ENCODE data around the gene MLF2. TPM values are rescaled to one million over a fixed set of nuclear protein-coding genes. Genes with fewer than 3 reads are reported as not detected.

MLF2 gene
- total RNA-seq, 4 donors from 2014 or later, result 105 to 181 (median 165) TPM

- Histone ChIP-seq H3K36me3 (peaks cover 2 to 53% of the 10 kb centered on the region in 2 donors), H3K4me3 (peak overlapping the region; percentile 67 to 95 (median 92)), H3K9me3 (no peaks in the 10 kb centered on the region), H3K27me3 (no peaks in the 10 kb centered on the region), H3K4me1 (peaks cover 10 to 12% of the 10 kb centered on the region in 2 donors), H3K27ac (peak overlapping the region; percentile 89 to 100 (median 98))
- in situ Hi-C loops (cut with MboI; ENCODE audit: low sequenced_read_pairs in 4 of 4) (no loop called here), intact Hi-C loops (cut with DNase I; ENCODE audit: low total_unique reads) (loop anchor here (5.0 kb wide), 2 partner anchors 76 to 266 kb away; partner anchors contain the start of genes LPCAT3 and P3H3)
- DNase-seq (no peak), ATAC-seq (no peak)
- TF ChIP-seq POLR2A (IDR thresholded peaks at IDR 0.05), result no peak
- TF ChIP-seq CTCF (IDR thresholded peaks at IDR 0.05 in 4 of 5, conservative IDR thresholded peaks at IDR 0.05 in 1 of 5), result no peak
Measured at GRCh38 chr12:6751767-6752166, 1.2 kb downstream of the MLF2 start.

GRCh38 chr12:6750506-6750905 is 2.4 kb downstream of the MLF2 start:
- Histone ChIP-seq H3K36me3 (peaks cover 2 to 56% of the 10 kb centered on the region in 2 donors), H3K27ac (no peak overlapping the region), H3K4me1 (peaks cover 10 to 16% of the 10 kb centered on the region in 2 donors), H3K4me3 (no peak overlapping the region), H3K9me3 (no peaks in the 10 kb centered on the region), H3K27me3 (no peaks in the 10 kb centered on the region)
- in situ Hi-C loops (cut with MboI; ENCODE audit: low sequenced_read_pairs in 4 of 4) (no loop called here), intact Hi-C loops (cut with DNase I; ENCODE audit: low total_unique reads) (loop anchor here (5.0 kb wide), 2 partner anchors 77 to 267 kb away; partner anchors contain the start of genes LPCAT3 and P3H3)
- TF ChIP-seq POLR2A (IDR thresholded peaks at IDR 0.05) (no peak), CTCF (IDR thresholded peaks at IDR 0.05 in 4 of 5, conservative IDR thresholded peaks at IDR 0.05 in 1 of 5) (no peak)
- no peak for DNase-seq
- no peak for ATAC-seq

DNA sequence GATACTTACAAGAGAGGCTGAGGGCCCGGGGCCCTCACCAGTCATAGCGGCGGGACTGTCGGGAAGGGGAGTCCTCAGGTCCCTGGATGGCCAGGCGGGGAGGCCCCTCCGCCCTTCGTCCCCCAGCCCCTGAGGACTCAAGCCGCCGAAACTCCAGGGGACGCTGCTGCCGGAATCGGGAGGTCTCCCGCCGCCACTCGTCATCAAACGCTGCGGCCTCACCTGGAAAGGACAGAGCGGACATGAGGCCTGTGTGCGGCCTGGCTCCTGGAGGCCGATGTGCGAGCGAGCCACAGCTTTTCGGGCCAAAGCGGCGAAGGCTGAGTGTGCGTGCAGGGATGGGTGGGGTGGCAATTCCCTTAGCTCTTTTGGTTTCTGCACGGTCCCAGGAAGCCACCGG is 4.2 kb downstream of the MLF2 start:
- Histone ChIP-seq H3K4me1 (peaks cover 10 to 14% of the 10 kb centered on the region in 2 donors), H3K9me3 (no peaks in the 10 kb centered on the region), H3K27me3 (no peaks in the 10 kb centered on the region), H3K27ac (no peak overlapping the region), H3K36me3 (peaks cover 2 to 56% of the 10 kb centered on the region in 2 donors), H3K4me3 (no peak overlapping the region)
- in situ Hi-C loops (cut with MboI; ENCODE audit: low sequenced_read_pairs in 4 of 4) (no loop called here), intact Hi-C loops (cut with DNase I; ENCODE audit: low total_unique reads) (no loop called here)
- no peak for TF ChIP-seq CTCF (IDR thresholded peaks at IDR 0.05 in 4 of 5, conservative IDR thresholded peaks at IDR 0.05 in 1 of 5)
- no peak for TF ChIP-seq POLR2A (IDR thresholded peaks at IDR 0.05)
- ATAC-seq (no peak), DNase-seq (no peak)

- Histone ChIP-seq H3K4me1 (peaks cover 6 to 11% of the 10 kb centered on the region in 2 donors), H3K36me3 (peaks cover 2 to 56% of the 10 kb centered on the region in 2 donors), H3K9me3 (no peaks in the 10 kb centered on the region), H3K27me3 (no peaks in the 10 kb centered on the region), H3K4me3 (no peak overlapping the region), H3K27ac (peak overlapping the region in 3 of 4 donors; percentile 48 to 55 (median 52))
- ATAC-seq (peak; percentile 44 to 79), DNase-seq (no peak)
- intact Hi-C loops (cut with DNase I; ENCODE audit: low total_unique reads), result no loop called here
- TF ChIP-seq POLR2A (IDR thresholded peaks at IDR 0.05), result no peak
- TF ChIP-seq CTCF (IDR thresholded peaks at IDR 0.05 in 4 of 5, conservative IDR thresholded peaks at IDR 0.05 in 1 of 5), result no peak
- in situ Hi-C loops (cut with MboI; ENCODE audit: low sequenced_read_pairs in 4 of 4), result no loop called here
Measured at GRCh38 chr12:6747216-6747615, 5.7 kb downstream of the MLF2 start.

All from gastrocnemius medialis (tissue), 4 donors.